ENCODE measurements around the gene ADAMTS17.

DNA sequence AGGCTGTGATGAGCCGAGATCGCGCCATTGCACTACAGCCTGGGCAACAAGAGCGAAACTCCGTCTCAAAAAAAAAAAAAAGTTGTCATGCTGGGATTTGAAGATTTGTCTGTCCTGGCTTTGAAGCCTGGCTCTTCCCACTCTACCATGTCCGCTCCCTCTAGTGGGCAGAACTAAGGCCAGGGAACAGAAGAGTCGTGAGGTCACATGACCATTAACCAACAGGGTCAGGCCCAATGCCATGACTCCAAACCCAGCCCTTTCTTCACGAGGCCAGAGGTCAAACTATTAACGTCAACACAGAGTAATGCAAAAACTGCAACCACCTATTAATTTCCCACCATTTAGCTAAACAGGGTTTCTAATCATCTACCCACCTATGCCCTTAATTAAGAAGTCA is 212.1 kb downstream of the ADAMTS17 start:
- TF ChIP-seq POLR2A (IDR thresholded peaks at IDR 0.05; ENCODE audit: low read depth, low read length) (no peak), POLR2AphosphoS5 (IDR thresholded peaks at IDR 0.05; ENCODE audit: low read depth, low read length) (no peak), TAF1 (IDR thresholded peaks at IDR 0.05; ENCODE audit: borderline replicate concordance, low read depth, low read length) (no peak)
